Psoas muscle (tissue), 8 donors: ENCODE data around the gene RNU5D-1. TPM values are rescaled to one million over a fixed set of nuclear protein-coding genes. Genes with fewer than 3 reads are reported as not detected.
"Not testable (repeated sequence)": the region's sequence is repeated elsewhere in the genome, so short reads cannot be mapped to it uniquely, and the experiment has no call there.

Source experiments
- ATAC-seq, 4 donors: fragments of 200-7000 bp; cut with Tn5 transposase; one replicate each; pipeline ENCODE4 v1.9.1; 2020; ENCODE audit warnings: moderate library complexity in 3 of 4, mild to moderate bottlenecking in 2 of 4
- DNase-seq, 2 donors: peaks; one replicate each; pipeline ENCODE4 v3.0.0-alpha.2; 2020
- H3K27ac ChIP-seq: fragments of 200-600 bp; one replicate; pipeline ENCODE4 v1.8.0; 2022
- H3K27me3 ChIP-seq, 3 donors: fragments of 200-600 bp in 1 of 3; one replicate each; pipeline versions ENCODE4 v1.6.1 to v1.8.0; 2013 to 2022; ENCODE audit warnings: low read length in 2 of 3, mild to moderate bottlenecking in 2 of 3, moderate library complexity in 1 of 3; ENCODE audit not compliant: insufficient read depth in 3 of 3
- H3K36me3 ChIP-seq, 2 donors: fragments of 200-600 bp in 1 of 2; one replicate each; pipeline versions ENCODE4 v1.6.1 to v1.8.0; 2013 to 2022; ENCODE audit warnings: low read depth in 1 of 2, mild to moderate bottlenecking in 1 of 2, moderate library complexity in 1 of 2; ENCODE audit not compliant: insufficient read depth in 1 of 2
- H3K4me1 ChIP-seq: fragments of 200-600 bp; one replicate; pipeline ENCODE4 v1.8.0; 2022
- H3K4me3 ChIP-seq: fragments of 200-600 bp; one replicate; pipeline ENCODE4 v1.8.0; 2022; ENCODE audit warnings: mild to moderate bottlenecking
- H3K9me3 ChIP-seq: fragments of 200-600 bp; one replicate; pipeline ENCODE4 v1.8.0; 2022
- WGBS, 3 donors: extraction: QIAGEN DNeasy Blood & Tissue Kit; methylation state at CpG; one replicate each; pipeline versions ENCODE4 v1.1.6 to v1.1.7; 2013; 5-methylcytosine and 5-hydroxymethylcytosine counted together
- intact Hi-C, 2 donors: fragments of 100-400 bp; cut with DNase I; formaldehyde crosslinking; loops; one replicate each; pipeline versions ENCODE4 v1.11.0 to v1.14.2; 2022
- polyA plus RNA-seq, 3 donors: library from polyadenylated mRNA; stranded (reverse); fragments of 200-250 nt; gene quantifications; one replicate each; pipeline ENCODE4 v1.2.3, GENCODE V29; 2013
- total RNA-seq, 4 donors: library from RNA; stranded (reverse); fragmentation: NEBNext Ultra II Directional in 2 of 4; extraction: Animal tissue kit (Norgen Biotek cat#: 25700) in 2 of 4; gene quantifications; one replicate each; pipeline versions ENCODE4 v1.2.1 to v1.2.4, GENCODE V29; 2021 to 2023
- TF ChIP-seq, protein P1 (sequence below): fragments of 200-600 bp; IDR thresholded peaks from one replicate; pipeline ENCODE4 v1.8.0; 2022; ENCODE audit warnings: antibody characterized with exemption
- donor health status: healthy with polysubstance abuse.
- donor health status: DM: no; HTN: no; CAD: no; lungs with moderate emphysema.
- donor health status: Bipolar disorder and iron deficiency.
- donor health status: healthy.
- donor health status: DM: yes; HTN: yes; CAD: no.
- donor health status: DM: no; HTN: no; CAD: no.
- donor health status: DM: no; HTN: no; CAD: no.
- donor health status: DM: yes; HTN: yes; CAD: no.

RNU5D-1 gene
- total and polyA plus RNA-seq, 7 donors: not detected

DNA sequence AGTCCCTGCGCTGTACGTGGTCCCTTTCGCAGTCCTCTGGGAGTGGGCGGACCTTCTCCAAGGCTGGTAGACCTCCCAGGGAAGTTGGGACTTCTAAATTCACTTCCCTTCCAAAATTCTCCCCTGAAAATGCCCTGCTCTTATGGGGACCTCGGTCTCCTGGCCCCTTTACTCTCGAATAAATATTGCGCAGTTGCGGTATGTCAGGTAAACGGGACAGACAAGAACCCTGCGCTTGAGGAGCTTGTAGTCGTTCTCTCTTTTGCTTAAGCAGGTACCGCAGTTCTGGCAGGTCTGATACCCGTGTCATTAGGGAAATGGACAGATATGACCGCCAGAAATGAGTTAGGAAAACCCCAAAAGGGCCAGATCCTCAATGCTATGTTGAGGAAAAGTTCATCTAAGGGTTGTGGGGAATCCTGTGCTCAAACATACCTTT lies 9.2 kb upstream of the RNU5D-1 start:
- H3K27ac ChIP-seq: no peak overlapping the region
- peaks cover 7% of the 10 kb centered on the region for H3K4me1 ChIP-seq
- peak in 1 of 4 donors; percentile 7 for ATAC-seq
- no peaks in the 10 kb centered on the region for H3K9me3 ChIP-seq
- 3 to 4% (median 3%) methylated on average over 14 of the region's 14 CpGs for WGBS, 3 donors
- peak overlapping the region; percentile 76 for H3K4me3 ChIP-seq
- TF ChIP-seq, protein P1, sequence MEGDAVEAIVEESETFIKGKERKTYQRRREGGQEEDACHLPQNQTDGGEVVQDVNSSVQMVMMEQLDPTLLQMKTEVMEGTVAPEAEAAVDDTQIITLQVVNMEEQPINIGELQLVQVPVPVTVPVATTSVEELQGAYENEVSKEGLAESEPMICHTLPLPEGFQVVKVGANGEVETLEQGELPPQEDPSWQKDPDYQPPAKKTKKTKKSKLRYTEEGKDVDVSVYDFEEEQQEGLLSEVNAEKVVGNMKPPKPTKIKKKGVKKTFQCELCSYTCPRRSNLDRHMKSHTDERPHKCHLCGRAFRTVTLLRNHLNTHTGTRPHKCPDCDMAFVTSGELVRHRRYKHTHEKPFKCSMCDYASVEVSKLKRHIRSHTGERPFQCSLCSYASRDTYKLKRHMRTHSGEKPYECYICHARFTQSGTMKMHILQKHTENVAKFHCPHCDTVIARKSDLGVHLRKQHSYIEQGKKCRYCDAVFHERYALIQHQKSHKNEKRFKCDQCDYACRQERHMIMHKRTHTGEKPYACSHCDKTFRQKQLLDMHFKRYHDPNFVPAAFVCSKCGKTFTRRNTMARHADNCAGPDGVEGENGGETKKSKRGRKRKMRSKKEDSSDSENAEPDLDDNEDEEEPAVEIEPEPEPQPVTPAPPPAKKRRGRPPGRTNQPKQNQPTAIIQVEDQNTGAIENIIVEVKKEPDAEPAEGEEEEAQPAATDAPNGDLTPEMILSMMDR: no peak
- intact Hi-C loops: no loop called here
- no peaks in the 10 kb centered on the region for H3K36me3 ChIP-seq
- DNase-seq: no peak
- H3K27me3 ChIP-seq: no peaks in the 10 kb centered on the region

DNA sequence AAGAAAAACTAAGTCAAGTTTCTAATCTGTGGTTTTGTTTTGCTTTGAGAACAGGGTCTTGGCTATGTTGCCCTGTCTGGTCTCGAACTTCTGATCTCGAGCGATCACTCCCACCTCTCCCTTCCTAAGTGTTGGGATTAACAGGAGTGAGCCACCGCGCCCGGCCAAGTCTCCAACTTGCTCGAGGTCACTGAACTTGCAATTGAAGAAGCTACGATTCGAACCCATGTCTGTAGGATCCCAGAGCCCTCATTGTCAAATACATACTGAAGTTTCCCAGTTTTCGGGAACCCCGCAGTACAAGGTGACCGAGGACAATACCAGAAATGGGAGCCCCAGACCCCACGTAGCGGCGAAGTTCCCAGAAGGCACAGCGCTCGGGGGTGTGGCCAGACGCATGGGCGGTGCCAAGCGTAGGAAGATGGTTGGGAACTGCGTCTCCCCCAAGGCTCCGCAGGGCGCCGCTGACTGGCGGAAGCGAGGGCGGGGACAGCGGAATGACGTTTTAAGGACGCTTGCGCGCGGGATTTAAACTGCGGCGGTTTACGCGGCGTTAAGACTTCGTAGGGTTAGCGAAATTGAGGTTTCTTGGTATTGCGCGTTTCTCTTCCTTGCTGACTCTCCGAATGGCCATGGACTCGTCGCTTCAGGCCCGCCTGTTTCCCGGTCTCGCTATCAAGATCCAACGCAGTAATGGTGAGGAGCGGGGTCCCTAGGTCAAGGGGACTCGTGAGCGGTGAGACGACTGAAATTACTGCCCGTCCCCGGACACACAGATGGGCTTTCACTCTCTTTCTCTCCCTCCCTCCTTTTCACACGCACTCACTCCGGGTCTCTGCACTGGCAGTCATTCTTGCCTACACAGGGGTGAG lies 8.6 kb upstream of the RNU5D-1 start, which contains the start of gene KIF2C:
KIF2C (plus strand) TSS at position 531 of the 872 bp plus-strand sequence; CDS start at position 627, 96 bp downstream.
- no peaks in the 10 kb centered on the region for H3K9me3 ChIP-seq
- H3K4me1 ChIP-seq: peaks cover 7% of the 10 kb centered on the region
- peak; percentile 97 to 98 for DNase-seq
- intact Hi-C loops: no loop called here
- H3K36me3 ChIP-seq: no peaks in the 10 kb centered on the region
- H3K27me3 ChIP-seq: no peaks in the 10 kb centered on the region
- TF ChIP-seq, protein P1: no peak
- peak within 1 kb of the TSS; percentile 89 for H3K27ac ChIP-seq
- H3K4me3 ChIP-seq: peak within 1 kb of the TSS; percentile 76
- WGBS, 3 donors: 0 to 1% (median 0%) methylated on average over 57 of the region's 57 CpGs
- ATAC-seq: peak; percentile 100

DNA sequence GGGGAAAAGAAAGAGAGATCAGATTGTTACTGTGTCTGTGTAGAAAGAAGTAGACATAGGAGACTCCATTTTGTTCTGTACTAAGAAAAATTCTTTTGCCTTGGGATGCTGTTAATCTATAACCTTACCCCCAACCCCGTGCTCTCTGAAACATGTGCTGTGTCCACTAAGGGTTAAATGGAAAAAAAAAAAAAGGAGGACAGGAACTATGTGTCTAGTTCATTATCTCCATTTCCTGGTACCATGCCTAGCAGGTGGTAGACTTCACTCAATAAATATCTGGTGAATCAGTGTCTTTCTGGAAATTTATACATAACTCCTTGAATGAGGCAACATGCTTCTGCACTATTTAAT lies 8.0 kb upstream of the RNU5D-1 start:
- H3K4me1 ChIP-seq, H3K9me3 ChIP-seq, intact Hi-C loops, ATAC-seq, DNase-seq, H3K36me3 ChIP-seq, H3K27me3 ChIP-seq: not testable (repeated sequence)
- 70 to 83% (median 82%) methylated on average over 1 of the region's 1 CpG for WGBS, 3 donors
- H3K4me3 ChIP-seq: peak overlapping the region; percentile 76
- peak overlapping the region; percentile 89 for H3K27ac ChIP-seq

DNA sequence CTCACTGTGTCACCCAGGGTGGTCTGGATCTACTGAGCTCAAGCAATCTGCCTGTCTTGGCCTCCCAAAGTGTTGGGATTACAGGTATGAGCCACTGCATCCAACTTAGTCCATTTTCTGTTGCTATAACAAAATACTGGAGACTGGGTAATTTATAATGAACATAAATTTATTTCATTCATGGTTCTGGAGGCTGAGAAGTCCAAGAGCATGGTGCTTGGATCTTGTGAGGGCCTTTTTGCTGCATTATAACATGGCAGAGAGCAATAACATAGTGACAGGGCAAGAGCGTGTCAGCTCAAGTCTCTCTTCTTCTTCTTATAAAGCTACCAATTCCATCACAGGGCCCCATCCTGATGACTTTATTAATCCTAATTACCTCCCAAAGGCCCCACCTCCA lies 5.0 kb upstream of the RNU5D-1 start:
- intact Hi-C loops: no loop called here
- DNase-seq (no peak), ATAC-seq (no peak)
- H3K9me3 ChIP-seq: no peaks in the 10 kb centered on the region
- TF ChIP-seq, protein P1: no peak
- H3K4me1 ChIP-seq: peaks cover 17% of the 10 kb centered on the region
- no peaks in the 10 kb centered on the region for H3K36me3 ChIP-seq
- H3K4me3 ChIP-seq: no peak overlapping the region
- 96 to 97% (median 96%) methylated on average over 1 of the region's 1 CpG for WGBS, 3 donors
- no peaks in the 10 kb centered on the region for H3K27me3 ChIP-seq
- no peak overlapping the region for H3K27ac ChIP-seq

DNA sequence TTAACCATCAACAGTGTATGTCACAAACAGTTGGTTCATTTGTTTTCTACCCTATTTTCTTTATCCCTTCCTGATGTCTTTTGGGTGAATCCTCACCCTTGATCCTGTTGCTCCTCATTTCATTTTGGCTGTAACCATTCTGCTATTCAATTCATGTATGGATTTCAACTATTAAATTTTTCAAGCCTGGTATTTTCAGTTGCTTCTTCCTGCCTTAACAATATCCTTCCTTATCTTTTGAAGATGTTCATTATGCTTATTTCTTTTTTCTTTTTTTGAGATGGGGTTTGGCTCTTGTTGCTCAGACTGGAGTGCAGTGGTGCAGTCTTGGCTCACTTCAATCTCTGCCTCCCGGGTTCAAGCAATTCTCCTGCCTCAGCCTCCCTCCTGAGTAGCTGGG lies 2.8 kb upstream of the RNU5D-1 start:
- Histone ChIP-seq H3K27ac (peak overlapping the region; percentile 54), H3K27me3 (no peaks in the 10 kb centered on the region), H3K4me3 (no peak overlapping the region), H3K36me3 (no peaks in the 10 kb centered on the region), H3K4me1 (peaks cover 10% of the 10 kb centered on the region), H3K9me3 (no peaks in the 10 kb centered on the region)
- WGBS, 3 donors: 46 to 100% (median 77%) methylated on average over 1 of the region's 1 CpG
- intact Hi-C loops: loop anchor here in 1 of 2 donors (2.0 kb wide), 1 partner anchor 41 kb away; the partner anchor contains the start of gene RPS8
- TF ChIP-seq, protein P1: no peak
- ATAC-seq (no peak), DNase-seq (no peak)
